Fibroblast of pulmonary artery (primary cell): Measurements from ENCODE around the gene PROX1.

Experiments
- DNase-seq: peaks from one replicate; pipeline ENCODE4 v3.0.0-alpha.2; 2010; ENCODE audit warnings: low read depth
- H3K4me3 ChIP-seq: replicated peaks from 2 replicates; pipeline ENCODE4 v1.5.1; 2011; ENCODE audit warnings: low read depth, mild to moderate bottlenecking, control low read depth, low read length, moderate library complexity
- TF ChIP-seq, protein P1 (sequence below): IDR thresholded peaks from 2 replicates; pipeline ENCODE4 v1.5.1; 2011; ENCODE audit warnings: mild to moderate bottlenecking, control low read depth, low read length, inconsistent platforms; ENCODE audit errors: missing control alignments

The PROX1 gene

DNA sequence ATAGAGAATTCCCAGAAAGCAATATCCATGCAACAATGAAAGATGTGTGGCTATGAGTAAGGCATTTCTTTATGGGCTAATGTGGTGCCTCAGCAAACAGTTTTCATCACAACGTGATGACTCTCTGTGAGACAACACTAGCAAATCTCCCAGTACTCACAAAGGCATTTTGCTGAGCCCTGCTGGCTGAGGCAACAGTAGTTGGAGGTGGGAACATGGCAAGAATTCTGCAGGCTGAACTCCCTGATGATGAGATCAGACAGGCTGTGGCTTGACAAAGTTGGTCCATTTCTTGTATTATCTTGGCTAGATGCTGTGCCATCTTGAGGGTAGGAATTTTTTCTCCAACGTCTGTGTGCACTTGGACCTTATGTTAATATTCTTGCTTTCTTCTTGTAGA, 24.6 kb downstream of the PROX1 start:
- TF ChIP-seq, protein P1, sequence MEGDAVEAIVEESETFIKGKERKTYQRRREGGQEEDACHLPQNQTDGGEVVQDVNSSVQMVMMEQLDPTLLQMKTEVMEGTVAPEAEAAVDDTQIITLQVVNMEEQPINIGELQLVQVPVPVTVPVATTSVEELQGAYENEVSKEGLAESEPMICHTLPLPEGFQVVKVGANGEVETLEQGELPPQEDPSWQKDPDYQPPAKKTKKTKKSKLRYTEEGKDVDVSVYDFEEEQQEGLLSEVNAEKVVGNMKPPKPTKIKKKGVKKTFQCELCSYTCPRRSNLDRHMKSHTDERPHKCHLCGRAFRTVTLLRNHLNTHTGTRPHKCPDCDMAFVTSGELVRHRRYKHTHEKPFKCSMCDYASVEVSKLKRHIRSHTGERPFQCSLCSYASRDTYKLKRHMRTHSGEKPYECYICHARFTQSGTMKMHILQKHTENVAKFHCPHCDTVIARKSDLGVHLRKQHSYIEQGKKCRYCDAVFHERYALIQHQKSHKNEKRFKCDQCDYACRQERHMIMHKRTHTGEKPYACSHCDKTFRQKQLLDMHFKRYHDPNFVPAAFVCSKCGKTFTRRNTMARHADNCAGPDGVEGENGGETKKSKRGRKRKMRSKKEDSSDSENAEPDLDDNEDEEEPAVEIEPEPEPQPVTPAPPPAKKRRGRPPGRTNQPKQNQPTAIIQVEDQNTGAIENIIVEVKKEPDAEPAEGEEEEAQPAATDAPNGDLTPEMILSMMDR: no peak
- no peak overlapping the region for H3K4me3 ChIP-seq
- no peak for DNase-seq

DNA sequence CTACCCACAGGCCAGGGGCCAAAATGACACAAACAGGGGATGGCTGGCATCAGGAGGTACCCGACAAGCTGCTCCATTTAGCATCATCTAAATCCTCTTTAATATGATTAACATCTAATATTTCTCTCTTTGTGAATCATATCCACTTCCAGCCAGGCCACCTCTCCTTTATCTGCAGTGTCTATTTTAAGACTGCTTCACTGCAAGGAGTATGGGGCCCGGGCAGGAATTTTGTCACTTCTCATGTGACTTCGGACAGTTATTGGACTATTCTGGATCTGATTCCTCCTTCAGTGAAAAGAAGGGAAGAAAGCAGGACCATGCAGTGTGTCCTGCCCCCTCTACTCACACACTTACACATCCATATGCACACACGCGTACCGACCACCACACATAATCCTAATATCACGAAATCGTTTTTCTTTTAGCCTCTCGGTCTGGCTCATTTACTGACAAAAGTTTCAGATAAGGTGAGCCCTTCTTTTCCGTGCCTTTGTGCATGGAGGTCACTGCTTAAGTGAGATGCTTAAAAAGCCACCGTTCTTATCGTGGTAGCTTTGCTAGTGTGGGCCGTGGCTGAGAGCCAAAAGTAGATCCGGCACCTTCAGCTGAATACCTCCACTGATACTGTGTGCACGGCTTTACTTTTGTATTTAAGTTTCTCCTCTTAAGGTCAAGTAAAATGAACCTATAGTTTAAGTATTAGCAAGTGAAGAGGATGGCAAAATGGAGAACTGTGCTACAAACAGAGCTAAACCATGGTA, 26.0 kb downstream of the PROX1 start:
- TF ChIP-seq, protein P1: no peak
- DNase-seq: no peak
- no peak overlapping the region for H3K4me3 ChIP-seq

DNA sequence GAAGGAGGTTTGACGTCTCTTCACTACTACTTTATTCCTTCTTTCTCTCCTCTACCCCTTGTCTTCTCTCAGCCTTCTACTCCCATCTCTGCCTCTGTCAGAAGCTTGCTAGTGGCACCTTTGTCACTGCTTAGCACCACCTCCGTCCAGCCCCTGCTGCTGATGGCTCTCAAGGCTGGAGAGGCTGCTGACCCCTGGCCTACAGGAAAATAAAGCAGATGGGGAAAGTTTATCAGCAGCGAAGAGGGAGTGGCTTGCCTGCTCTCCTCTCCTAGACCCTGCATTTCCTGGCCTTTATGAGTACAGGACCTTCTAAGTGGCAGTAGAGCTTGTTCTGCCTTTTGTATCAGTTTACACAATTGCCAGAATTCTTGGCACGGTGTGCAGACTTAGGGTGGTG, 27.0 kb downstream of the PROX1 start:
- H3K4me3 ChIP-seq: no peak overlapping the region
- TF ChIP-seq, protein P1: no peak

DNA sequence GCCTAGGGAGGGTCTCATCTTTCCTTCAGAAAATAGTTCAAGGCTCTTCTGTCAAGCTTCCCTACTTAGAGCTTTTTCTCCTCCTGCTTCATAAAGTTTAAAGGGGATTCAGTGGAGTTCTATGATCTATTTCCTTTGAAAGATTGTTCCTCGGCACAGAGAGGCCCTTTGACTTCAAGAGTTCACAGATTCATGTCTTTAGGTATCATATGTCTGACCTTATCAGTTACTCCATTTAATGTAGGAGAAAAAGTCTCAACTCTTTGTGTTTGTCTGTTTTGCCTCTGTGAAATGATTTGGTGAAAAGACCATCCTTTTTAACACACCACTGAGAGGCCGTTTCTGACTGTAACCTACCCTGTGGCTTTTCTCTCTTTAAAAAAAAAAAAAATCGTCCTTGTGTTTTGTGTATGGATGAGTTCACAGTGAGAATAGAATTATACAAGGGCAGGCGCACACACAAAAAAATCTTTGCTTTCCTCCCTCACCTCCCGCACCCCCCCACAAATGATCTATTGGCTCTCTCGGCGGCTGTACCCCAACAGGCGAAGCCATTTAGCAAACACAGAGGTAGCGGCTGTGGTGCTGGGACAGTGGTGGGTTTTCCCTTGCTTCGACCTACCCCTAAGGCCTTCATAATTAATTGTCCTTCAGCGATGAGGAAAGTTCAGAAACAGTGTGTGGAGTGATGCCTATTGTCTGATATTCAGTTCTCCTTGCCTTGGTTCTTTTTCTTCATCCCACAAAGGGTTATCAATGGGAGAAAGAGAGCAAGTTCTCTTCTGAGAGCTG, 29.6 kb downstream of the PROX1 start:
- TF ChIP-seq, protein P1: no peak
- no peak for DNase-seq
- H3K4me3 ChIP-seq: no peak overlapping the region

More for the DNA sequence above, 27.0 kb downstream of the PROX1 start:
- no peak for DNase-seq

DNA sequence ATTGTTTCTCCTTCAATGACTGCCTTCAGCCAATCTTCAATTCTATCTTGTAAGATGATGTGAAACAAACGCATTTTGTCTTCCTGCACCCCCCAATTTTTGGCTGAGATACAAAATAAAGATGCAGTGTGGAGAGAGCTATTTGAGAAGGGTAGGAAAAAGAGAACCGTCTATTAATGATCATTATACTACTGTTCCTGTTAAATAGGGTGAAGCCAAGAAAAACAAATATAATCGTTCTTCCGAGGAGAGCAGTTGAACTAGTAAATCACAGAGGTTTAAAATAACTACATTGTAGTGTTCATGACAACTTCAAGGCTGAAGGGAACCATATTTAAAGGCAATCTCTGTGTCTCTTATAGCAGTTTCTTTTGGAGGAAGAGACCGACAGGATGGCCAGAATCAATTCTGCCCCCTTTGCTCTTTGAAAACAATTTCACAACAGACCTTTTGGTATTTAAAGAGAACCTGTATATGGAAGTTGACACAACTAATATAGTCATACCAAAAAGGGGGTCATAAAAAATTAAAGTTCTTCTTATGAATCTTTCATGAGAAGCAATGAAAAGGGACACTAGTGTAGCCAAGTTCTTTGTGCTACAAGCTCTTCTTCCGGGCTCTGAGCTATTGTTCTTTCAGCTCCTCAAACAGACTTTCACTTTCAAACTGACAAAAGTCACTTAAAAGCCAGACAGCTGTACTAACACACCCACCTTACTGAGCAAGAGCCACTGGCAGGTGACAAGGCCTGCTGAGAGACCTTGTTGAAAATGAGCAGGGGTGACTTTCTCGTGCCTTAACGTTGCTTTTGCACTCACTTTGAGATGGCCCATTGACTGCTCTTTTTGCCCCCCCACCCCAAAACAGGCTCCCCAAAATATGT, 30.9 kb downstream of the PROX1 start:
- TF ChIP-seq, protein P1: no peak
- DNase-seq: no peak
- no peak overlapping the region for H3K4me3 ChIP-seq

DNA sequence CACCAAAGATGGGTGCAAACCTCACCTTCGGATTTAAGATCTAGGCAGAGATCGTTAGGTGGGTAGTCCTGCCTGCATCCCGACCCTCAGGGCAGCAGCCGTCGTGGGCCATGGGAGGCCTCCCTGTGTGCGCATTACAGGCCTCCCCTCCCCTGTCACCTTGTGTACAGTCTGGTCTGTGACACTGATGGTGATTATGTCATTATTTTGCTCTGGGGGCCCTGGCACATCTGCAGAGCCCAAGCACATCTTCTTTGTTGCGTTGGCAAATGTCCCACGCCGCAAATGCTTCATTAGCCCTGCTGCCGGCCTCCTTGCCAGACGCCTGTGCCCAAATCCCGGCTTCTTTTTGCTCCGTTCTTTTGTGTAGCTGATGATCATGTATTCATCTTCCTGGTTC, 31.7 kb downstream of the PROX1 start:
- TF ChIP-seq, protein P1: no peak
- H3K4me3 ChIP-seq: no peak overlapping the region
- DNase-seq: no peak
